GM19240 (cell line): ENCODE results near the gene ENTPD5.
A peak's percentile ranks its signal among the peaks of the same experiment; 100 is the strongest.
"Not testable (repeated sequence)": the region's sequence is repeated elsewhere in the genome, so short reads cannot be mapped to it uniquely, and the experiment has no call there.

Experiments used
- DNase-seq: peaks from one replicate; pipeline ENCODE4 v3.0.0; 2011; ENCODE audit warnings: low spot score; ENCODE audit not compliant: insufficient read length

Gene ENTPD5

DNA sequence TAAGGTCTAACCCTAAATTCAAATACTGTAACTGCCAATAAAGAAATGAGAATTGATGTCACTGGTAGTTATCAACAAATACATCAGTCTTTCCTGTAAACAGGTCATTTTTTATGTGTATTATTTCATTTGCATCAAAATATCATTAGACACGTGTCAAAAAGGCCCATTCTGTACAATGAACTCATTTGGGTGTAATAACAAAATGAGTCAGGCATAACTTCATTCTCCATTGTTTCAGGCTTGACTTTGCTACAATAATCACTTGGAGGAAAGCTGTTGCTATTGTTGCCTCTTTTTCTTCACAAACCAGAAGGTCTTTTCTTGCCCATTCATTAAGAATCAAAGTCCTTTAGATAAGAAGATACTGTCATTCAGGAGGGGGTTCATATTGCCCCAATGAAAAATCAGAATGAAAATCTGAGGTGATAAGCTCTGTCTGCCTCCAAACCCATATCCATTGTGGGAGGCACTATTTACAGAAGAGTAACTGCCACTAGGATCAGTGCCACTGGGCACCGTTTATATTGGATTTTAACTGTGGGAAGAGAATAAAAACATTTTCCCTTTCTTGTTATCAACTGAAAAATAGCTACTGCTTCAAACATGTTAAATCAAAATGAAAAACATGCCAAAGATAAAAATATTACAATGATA, 10.1 kb downstream of the ENTPD5 start:
- DNase-seq, result no peak

DNA sequence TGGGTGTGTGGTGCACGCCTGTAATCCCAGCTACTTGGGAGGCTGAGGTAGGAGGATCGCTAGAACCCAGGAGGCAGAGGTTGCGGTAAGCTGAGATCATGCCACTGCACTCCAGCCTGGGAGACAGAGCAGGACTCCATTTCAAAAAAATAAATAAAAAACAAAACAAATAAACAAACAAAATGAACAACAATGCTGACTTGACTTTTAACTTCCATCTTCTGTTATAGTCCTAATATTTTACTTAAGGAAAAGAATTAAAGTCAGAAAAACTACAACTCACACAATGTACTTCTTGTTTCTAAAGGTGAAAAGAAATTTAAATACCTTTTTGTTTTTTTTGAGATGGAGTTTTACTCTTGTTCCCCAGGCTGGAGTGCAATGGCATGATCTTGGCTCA, 13.4 kb downstream of the ENTPD5 start:
- not testable (repeated sequence) for DNase-seq

DNA sequence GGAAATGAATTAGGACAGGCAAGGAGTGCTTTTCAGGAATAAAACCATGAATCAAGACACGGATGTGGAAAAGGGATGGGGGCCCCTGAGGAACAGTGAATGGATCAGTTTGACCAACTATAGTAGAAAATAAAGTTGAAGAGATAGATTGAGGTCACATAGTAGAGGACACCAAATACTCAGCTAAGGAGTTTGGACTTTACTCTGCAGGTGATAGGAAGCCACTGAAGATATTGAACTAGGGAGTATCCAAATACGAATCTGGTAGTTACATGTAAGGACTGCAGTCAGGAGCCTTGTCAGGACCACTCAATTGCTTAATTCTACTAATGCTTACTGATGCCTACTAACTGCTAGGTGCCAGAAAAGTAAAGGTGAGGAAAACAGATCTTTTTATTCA, 20.4 kb downstream of the ENTPD5 start:
- DNase-seq, result no peak

DNA sequence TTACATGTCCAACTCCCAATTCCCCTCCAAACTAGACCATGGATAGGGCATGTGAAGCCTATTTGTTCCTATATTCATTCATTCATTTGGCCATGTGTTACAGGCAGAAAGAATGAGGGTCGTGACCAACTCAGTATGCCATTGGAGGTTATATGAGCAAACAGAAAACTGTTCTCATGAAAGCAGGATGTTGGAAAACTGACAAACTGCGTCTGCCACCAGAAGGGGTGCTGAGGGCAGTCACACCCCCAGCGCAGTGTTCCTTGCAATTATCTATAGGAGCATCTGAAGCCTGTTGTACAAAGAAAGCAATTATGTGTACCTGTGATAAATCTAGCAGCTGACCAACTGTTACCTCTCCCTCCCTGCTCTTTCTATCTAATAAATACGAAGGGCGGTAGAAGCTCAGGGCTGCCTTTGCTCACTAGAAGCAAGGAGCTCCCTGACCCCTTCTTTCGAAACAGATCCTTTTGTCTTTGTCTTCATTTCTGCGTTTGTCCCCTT, 21.1 kb downstream of the ENTPD5 start:
- DNase-seq, result no peak

DNA sequence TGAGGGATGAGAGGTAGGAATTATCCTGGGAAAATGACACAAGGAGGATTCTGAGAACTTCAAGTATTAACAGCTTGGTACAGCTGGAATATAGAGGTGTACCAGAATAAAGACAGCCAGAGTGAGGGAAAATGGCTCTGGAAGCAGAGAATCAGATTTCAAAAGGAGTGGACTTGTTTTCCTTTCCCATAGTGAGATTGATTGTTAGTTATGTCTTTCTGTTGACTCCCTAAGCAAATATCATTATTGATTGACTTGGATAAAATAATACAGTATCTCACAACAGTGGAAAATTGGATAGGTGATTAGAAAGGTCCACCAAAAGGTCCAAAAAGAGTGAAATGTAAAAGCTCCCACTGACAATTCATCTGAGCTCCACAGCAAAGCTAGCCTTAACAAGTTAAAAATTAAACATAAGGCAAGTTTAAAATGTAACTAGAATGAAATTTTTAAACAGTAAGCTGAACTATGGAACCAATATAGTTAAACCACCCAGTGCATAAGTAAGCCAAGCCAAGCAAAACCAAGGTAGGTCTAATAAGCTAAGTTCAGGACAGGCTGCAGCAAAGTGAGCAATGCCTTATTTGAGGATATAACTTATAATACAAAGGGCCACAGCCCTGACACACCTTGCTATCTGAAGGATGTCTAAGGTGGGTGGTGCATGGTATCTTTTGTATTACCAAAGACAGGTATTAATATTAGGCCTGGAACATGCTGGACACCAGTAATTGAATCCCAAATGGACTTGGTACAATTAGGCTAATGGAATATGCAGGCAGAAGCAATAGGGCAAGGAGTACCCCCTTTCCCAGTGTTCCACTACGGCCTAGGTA, 21.8 kb downstream of the ENTPD5 start:
- DNase-seq, result no peak

DNA sequence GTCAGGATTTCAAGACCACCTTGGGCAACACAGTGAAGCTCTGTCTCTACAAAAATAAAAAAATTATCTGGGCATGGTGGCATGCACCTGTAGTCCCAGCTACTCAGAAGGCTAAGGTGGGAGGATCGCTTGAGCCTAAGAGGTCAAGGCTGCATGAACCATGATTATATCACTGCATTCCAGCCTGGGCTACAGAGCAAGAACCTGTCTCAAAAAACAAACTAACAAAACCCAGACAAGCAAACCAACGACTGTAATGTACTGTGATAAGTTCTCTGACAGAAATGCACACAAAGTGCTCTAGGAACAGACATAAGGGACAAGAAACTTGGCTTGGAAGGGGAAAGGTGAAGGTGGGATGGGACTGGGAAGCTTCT, 22.4 kb downstream of the ENTPD5 start:
- no peak for DNase-seq

DNA sequence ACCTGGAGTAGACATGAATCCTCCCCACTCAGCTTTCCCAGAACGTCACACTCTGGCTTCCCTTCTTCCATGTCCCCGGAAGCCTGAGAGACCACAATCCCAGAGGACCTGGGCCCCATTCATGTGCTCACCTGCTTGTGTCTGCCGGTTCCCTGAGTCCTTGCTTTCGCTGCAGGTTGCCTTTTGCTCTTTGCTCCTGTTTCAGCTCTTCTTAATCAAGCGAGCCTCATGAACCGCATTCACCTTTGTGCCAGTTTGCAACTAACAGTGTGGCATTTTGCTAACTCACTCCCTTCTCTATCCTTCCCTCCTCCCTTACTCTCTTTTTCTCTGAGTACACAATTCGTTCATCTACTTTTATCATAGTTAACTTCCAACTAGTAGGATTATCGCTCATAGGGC, 23.1 kb downstream of the ENTPD5 start:
- no peak for DNase-seq

DNA sequence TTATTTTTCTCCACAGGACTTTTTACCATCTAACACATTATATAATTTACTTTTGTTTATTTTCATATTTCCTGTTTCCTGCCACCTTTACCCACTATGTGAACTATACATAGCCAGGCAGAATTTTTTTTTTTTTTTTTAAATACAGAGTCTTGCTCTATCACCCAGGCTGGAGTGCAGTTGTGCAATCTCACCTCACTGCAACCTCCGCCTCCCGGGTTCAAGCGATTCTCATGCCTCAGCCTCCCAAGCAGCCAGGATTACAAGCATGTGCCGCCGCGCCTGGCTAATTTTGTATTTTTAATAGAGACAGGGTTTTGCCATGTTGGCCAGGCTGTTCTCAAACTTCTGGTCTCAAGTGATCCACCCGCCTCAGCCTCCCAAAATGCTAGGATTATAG, 24.2 kb downstream of the ENTPD5 start:
- DNase-seq, result not testable (repeated sequence)

DNA sequence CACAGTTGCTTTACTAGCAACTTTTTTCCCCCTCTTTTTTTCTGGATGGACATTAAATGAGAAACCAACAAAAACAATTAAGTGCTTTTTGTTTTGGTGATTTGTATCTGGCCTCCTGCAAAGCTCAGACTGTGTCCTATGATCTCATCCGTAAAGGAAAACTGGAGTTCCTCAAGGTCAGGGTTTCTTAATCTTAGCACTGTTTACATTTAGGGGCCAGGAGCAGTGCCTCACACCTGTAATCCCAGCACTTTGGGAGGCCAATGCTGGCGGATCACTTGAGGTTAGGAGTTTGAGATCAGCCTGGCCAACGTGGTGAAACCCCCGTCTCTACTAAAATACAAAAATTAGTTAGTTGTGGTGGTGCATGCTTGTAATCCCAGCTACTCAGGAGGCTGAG, 28.0 kb downstream of the ENTPD5 start:
- DNase-seq, result no peak

DNA sequence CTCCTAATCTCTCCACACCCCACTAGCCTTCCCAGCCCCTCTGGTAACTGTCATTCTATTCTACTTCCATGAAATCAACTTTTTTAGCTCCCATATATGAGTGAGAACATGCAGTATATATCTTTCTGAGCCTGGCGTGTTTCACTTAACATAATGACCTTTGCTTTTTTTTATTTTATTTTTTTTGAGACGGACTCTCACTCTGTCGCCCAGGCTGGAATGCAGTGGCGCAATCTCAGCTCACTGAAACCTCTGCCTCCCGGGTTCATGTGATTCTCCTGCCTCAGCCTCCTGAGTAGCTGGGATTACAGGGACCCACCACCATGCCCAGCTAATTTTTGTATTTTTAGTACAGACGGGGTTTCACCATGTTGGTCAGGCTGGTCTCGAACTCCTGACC, 30.4 kb downstream of the ENTPD5 start:
- DNase-seq, result not testable (repeated sequence)

DNA sequence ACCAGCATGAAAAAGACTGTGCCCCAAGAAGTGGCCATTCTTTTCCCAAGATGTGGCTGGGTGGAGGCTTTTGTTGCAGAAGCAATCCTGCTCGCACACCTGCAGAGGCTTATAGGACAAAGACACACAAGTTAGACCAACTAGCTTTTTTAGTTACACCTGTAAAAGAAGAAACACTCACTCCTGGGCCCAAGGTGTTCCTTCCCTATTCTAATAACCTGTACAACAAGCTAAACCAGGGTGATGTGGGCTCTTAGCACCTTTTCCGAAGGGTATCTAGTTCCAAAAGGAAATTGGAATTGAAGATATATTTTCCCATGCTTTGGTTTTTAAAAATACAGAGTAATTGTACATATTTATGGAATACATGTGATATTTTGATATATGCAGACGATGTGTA, 31.0 kb downstream of the ENTPD5 start:
- no peak for DNase-seq

DNA sequence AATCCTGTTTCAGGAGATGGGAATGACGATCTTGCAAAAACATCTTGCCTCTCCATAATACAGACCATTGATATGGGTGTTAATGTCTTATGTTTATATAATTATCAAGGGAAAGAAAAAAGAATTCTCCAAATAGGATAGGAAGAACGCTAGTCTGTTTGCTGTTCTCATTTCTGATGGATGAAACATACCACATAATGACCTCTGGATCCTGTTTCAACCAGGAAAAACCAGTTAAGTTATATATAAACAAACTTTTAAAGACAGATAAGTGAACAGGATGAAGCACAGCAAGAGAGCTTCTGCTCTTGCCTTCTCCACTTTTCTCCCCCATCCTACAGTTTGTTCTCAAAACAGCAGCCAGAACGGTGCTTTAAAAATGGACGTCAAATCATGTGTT, 41.2 kb downstream of the ENTPD5 start:
- no peak for DNase-seq

DNA sequence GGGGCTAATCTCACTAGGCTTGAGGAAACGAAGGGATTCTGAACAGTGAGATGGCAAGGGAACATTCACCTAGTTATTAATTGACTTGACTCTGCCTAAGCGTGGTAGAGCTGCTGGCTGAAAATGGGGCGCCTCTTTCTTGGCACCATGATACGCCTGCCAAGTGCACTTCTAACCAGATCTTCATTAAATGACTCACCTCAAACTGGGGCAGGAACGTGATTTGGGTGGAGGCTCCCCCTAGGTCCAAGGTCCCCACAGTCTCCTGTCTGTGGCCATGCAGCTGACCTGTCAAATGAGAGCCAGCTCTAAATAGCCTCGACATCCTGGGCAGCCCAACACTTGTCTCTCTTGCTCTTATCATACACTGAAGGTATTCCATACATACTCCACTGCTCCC, 43.0 kb downstream of the ENTPD5 start:
- no peak for DNase-seq

DNA sequence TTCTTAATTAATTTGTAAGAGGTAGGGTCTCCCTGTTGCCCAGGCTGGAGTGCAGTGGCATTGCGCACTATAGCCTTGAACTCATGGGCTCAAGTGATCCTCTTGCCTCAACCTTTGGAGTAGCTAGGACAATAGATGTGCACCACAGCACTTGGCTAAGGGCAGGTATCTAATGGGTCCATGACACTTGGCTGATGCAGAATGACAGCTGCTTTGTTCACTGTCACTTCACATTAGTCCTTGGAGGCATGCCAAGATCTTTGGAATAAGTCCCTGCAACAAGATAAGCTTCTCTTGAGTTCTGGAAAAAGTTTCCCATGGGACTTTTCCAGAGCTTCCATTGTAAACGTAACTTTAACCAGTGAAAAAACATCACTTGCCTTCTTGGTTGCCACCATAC, 45.6 kb downstream of the ENTPD5 start:
- DNase-seq, result no peak

DNA sequence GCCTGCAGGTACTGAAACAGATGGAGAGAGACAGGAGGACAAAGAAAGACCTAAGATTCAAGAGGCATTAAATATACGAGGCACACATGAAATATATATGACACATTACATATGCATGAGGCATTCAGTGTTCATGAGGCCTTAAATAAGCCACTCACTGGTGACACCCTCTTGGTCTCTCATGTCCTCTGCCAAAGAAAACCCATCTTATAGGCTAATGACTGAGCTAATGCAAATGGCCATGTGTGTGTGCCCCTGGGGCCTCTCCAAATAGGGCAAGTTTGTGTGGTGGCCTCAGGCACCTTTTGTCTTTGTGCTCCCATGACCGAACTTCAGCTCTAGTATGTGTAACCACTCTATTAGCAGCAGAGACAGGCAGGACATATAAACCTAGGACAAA, 50.2 kb downstream of the ENTPD5 start:
- no peak for DNase-seq

DNA sequence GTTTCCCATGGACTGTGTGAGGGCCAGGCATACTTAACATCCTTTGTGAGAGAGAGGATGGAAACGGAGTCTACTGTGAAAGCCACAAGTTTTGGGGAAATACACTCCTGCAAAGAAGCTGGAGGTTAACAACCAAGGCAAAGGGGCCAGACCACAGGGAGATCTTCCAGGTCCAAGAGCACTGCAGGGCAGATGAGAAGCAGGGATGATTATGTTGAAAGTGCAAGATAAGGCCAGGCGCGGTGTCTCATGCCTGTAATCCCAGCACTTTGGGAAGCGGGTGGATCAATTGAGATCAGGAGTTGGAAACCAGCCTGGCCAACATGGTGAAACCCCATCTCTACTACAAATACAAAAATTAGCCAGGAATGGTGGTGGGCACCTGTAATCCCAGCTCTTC, 53.9 kb downstream of the ENTPD5 start:
- no peak for DNase-seq

DNA sequence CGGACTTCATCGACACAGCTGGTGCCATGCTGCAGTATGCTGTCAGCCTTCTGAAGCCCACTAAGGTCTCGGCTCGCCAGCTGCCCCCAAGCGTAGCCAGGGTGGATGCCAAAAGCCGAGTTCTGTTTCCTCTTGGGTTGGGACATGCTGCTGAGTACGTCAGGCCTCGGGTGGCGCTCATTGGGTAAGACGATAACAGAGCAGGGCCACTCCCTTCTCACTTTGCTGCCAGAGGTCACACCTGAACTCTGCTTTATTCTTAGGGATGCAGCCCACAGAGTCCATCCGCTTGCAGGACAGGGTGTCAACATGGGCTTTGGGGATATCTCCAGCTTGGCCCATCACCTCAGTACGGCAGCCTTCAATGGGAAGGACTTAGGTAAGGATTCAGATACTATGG, 57.9 kb downstream of the ENTPD5 start:
- DNase-seq, result no peak

DNA sequence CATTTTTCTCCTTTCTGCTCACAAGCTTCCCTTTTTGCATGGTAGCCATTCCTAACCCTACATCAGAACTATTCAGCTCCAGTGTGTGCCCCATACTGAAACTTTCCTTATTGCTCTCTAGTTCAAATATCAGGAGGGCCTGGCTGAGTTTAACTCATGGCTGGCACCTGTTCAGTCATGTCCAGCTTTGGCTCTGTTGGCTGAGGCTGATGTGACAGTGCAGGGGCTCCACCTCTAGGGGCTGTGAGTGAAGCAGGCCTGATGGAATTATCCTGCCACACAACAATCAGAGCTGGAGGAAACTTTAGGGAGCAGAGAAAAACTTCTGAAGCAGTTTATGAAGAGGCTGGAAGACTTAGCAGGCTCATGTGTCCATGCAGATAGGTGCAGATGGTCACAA, 60.5 kb downstream of the ENTPD5 start:
- no peak for DNase-seq

DNA sequence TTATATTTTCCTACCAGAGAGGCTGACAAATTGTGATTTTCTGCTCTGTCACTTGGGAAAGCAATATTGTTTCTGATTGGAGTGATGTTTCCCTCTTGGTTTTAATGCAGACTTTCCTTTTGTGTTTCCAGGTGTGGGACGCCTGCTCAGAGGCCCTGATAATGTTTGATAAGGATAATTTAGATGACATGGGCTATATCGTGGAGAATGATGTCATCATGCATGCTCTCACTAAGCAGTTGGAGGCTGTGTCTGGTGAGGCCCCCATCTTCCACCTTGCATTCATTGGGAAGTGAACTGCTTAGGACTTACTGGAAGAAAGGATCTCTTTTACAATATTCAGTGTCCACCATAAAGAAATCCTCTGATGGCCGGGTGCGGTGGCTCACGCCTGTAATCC, 63.4 kb downstream of the ENTPD5 start:
- DNase-seq, result no peak

DNA sequence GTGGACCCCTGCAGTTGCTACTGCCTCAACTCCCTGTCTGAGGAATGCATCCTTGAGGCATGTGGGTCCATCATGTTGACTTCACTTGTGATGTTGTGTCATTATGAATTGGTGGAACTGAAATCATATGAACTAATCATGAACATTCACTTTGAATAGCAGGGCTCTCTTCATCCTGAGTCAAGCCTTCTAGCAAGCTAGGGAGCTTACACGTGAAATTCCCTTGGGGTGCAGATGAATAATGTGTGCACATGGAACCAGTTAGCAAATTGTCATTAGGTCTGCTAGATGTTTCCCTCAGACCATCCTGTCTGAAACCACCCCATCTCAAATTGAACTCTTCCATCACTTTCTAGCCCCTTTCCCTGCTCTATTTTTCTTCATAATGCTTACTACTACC, 65.4 kb downstream of the ENTPD5 start:
- DNase-seq, result no peak

DNA sequence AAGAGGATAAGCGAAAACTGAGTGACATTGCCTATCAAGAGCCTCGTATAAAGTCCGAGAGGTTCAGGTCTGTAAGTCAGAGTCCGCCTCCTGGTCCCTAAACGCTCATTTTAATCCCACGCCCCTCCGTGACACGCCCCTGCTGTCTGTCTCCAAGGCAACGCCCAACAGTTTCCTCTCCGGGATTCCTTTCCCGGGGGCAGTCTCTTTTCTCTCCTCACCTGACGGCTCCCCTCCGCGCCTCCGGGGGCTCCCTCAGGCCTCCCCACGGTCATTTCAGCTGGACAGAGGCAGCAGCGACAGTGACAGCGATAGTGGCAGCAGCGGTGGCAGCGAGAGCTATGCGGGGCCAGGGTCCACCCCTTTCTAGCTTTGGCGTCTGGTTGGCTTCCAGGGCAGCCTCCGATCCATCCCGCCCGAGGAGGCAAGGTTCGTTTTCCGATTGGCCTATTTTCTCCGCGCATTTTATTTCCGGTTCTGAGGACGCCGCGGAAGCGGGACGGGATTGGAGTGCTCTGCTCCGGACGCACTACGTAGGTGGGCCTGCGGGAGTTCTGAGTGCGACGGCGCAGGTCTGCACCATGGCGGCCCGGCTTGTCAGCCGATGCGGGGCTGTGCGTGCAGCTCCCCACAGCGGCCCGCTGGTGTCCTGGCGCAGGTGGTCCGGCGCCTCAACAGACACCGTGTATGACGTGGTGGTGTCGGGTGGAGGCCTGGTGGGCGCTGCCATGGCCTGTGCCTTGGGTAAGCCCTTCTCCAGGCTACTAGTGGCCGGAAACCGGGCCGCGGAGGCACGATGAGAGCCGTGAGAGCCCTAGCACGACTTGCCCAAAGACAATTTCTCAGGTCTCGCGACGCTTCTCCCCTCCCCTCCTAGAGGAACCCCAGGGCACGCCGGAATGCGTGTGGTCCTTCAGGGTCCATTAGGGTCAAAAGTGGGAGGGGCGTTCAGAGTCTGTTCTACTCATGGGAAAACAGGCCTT, 69.0 kb downstream of the ENTPD5 start, which contains the start of the genes COQ6 and FAM161B:
Gene COQ6, plus strand, starts transcription at position 551 of the 983 bp plus-strand sequence. Its CDS starts 31 bp downstream, at position 582.
Gene FAM161B, minus strand, starts transcription at position 343 of the 983 bp plus-strand sequence. Its CDS starts 68 bp downstream, at position 275.
- peak; percentile 77 for DNase-seq
